GM23248 (cell line): ENCODE data around the gene INHA.

Experiments used
- EZH2 ChIP-seq: fragments of 200-600 bp; sonication (generic); IDR thresholded peaks from 2 replicates; pipeline ENCODE4 v1.6.1; 2018; ENCODE audit warnings: antibody characterized with exemption, mild to moderate bottlenecking; ENCODE audit not compliant: insufficient read depth, poor library complexity, severe bottlenecking
- EZH2phosphoT487 ChIP-seq: fragments of 200-600 bp; sonication (generic); IDR thresholded peaks from 2 replicates; pipeline ENCODE4 v1.6.1; 2018; ENCODE audit warnings: antibody characterized with exemption, moderate library complexity, mild to moderate bottlenecking, low read depth; ENCODE audit not compliant: insufficient read depth

GRCh38 chr2:219592736-219593135, 20.6 kb downstream of the INHA start:
- TF ChIP-seq EZH2 (no peak), EZH2phosphoT487 (no peak)
